LNCaP clone FGC (cell line): ENCODE results near the gene KRT40.

ENCODE experiments used
- DNase-seq: peaks from one replicate; pipeline ENCODE4 v3.0.0-alpha.2; 2011; ENCODE audit warnings: low read depth
- H3K4me3 ChIP-seq: 2 replicates; pipeline ENCODE4 v1.5.1; 2011; ENCODE audit warnings: mild to moderate bottlenecking, low read depth, low read length, control low read depth
- CTCF ChIP-seq: IDR thresholded peaks from 2 replicates; pipeline ENCODE4 v1.5.1; 2012; ENCODE audit warnings: mild to moderate bottlenecking; ENCODE audit not compliant: control insufficient read depth, insufficient read depth; ENCODE audit errors: extremely low read depth

KRT40 gene

GRCh38 chr17:40966848-40967247 is 17.3 kb downstream of the KRT40 start, which contains the start of gene KRT39:
Gene KRT39 (minus strand): TSS chr17:40966948. CDS start chr17:40966856, 92 bp downstream.
- H3K4me3 ChIP-seq, result no peak within 1 kb of the TSS
- no peak for DNase-seq
- no peak for TF ChIP-seq CTCF

GRCh38 chr17:40963838-40964237 is 20.3 kb downstream of the KRT40 start:
- H3K4me3 ChIP-seq, result no peak overlapping the region
- DNase-seq, result no peak
- TF ChIP-seq CTCF, result peak; percentile 56

- TF ChIP-seq CTCF, result no peak
- DNase-seq, result no peak
- no peak overlapping the region for H3K4me3 ChIP-seq
Observed at GRCh38 chr17:40962059-40962561, 22.0 kb downstream of the KRT40 start.

GRCh38 chr17:40961591-40961990 is 22.5 kb downstream of the KRT40 start:
- no peak for TF ChIP-seq CTCF
- no peak for DNase-seq
- no peak overlapping the region for H3K4me3 ChIP-seq

- TF ChIP-seq CTCF, result no peak
- H3K4me3 ChIP-seq, result no peak overlapping the region
- DNase-seq, result no peak
Observed at GRCh38 chr17:40960144-40960543, 24.0 kb downstream of the KRT40 start.

GRCh38 chr17:40958086-40958953 is 25.8 kb downstream of the KRT40 start:
- no peak for TF ChIP-seq CTCF
- DNase-seq, result peak; percentile 89
- H3K4me3 ChIP-seq, result no peak overlapping the region
